GM23248 (cell line): ENCODE data around the gene NQO2. TPM values are rescaled to one million over a fixed set of nuclear protein-coding genes. Genes with fewer than 3 reads are reported as not detected.
"Not testable (repeated sequence)": the region's sequence is repeated elsewhere in the genome, so short reads cannot be mapped to it uniquely, and the experiment has no call there.

Experiments
- DNase-seq: peaks from one replicate; pipeline ENCODE4 v3.0.0-alpha.2; 2015
- H2AFZ ChIP-seq: fragments of 200-600 bp; sonication (generic); 2 replicates; pipeline ENCODE4 v1.6.1; 2016; ENCODE audit warnings: antibody characterized with exemption
- H3F3A ChIP-seq: fragments of 200-600 bp; sonication (generic); 2 replicates; pipeline ENCODE4 v1.6.1; 2016; ENCODE audit warnings: mild to moderate bottlenecking, antibody characterized with exemption, mixed run types; ENCODE audit not compliant: insufficient read depth
- H3K27ac ChIP-seq: fragments of 200-600 bp; sonication (generic); 2 replicates; pipeline ENCODE4 v1.5.1; 2016; ENCODE audit warnings: mild to moderate bottlenecking
- H3K27me3 ChIP-seq: fragments of 200-600 bp; sonication (generic); replicated peaks from 2 replicates; pipeline ENCODE4 v1.6.1; 2016; ENCODE audit warnings: mild to moderate bottlenecking; ENCODE audit not compliant: insufficient read depth
- H3K36me3 ChIP-seq: fragments of 200-600 bp; sonication (generic); 2 replicates; pipeline ENCODE4 v1.6.1; 2016; ENCODE audit warnings: low read depth, mild to moderate bottlenecking
- H3K4me1 ChIP-seq: fragments of 200-600 bp; sonication (generic); 2 replicates; pipeline ENCODE4 v1.6.1; 2016; ENCODE audit warnings: mild to moderate bottlenecking; ENCODE audit not compliant: insufficient read depth
- H3K4me2 ChIP-seq: fragments of 200-600 bp; sonication (generic); one replicate; pipeline ENCODE4 v1.6.1; 2016; ENCODE audit warnings: mild to moderate bottlenecking; ENCODE audit not compliant: unreplicated experiment
- H3K4me3 ChIP-seq: fragments of 200-600 bp; sonication (generic); 2 replicates; pipeline ENCODE4 v1.5.1; 2016; ENCODE audit warnings: mild to moderate bottlenecking
- H3K79me2 ChIP-seq: fragments of 200-600 bp; sonication (generic); 2 replicates; pipeline ENCODE4 v1.6.1; 2016; ENCODE audit warnings: mild to moderate bottlenecking; ENCODE audit not compliant: insufficient read depth
- H3K9ac ChIP-seq: fragments of 200-600 bp; sonication (generic); 2 replicates; pipeline ENCODE4 v1.6.1; 2016; ENCODE audit warnings: mild to moderate bottlenecking
- H3K9me2 ChIP-seq: fragments of 200-600 bp; sonication (generic); 2 replicates; pipeline ENCODE4 v1.6.1; 2016; ENCODE audit warnings: mixed run types, mild to moderate bottlenecking, moderate library complexity; ENCODE audit not compliant: insufficient read depth
- H3K9me3 ChIP-seq: fragments of 200-600 bp; sonication (generic); one replicate; pipeline ENCODE4 v1.6.1; 2017; ENCODE audit warnings: low read depth
- H4K20me1 ChIP-seq: fragments of 200-600 bp; sonication (generic); 2 replicates; pipeline ENCODE4 v1.6.0; 2016; ENCODE audit not compliant: insufficient read depth
- EZH2 ChIP-seq: fragments of 200-600 bp; sonication (generic); IDR thresholded peaks from 2 replicates; pipeline ENCODE4 v1.6.1; 2018; ENCODE audit warnings: antibody characterized with exemption, mild to moderate bottlenecking; ENCODE audit not compliant: insufficient read depth, poor library complexity, severe bottlenecking
- EZH2phosphoT487 ChIP-seq: fragments of 200-600 bp; sonication (generic); IDR thresholded peaks from 2 replicates; pipeline ENCODE4 v1.6.1; 2018; ENCODE audit warnings: antibody characterized with exemption, moderate library complexity, mild to moderate bottlenecking, low read depth; ENCODE audit not compliant: insufficient read depth
- WGBS, 2 experiments: methylation state at CpG; one replicate each; pipeline ENCODE4 v1.1.6; 2015 to 2017; ENCODE audit warnings: low lambda C conversion rate in 2 of 2, low coverage in 1 of 2; ENCODE audit errors: missing lambda C conversion rate in 2 of 2; 5-methylcytosine and 5-hydroxymethylcytosine counted together
- in situ Hi-C: fragments of 300-500 bp; cut with MboI; formaldehyde crosslinking; loops from 2 replicates; pipeline ENCODE4 v1.15.0; 2020
- polyA plus RNA-seq: library from polyadenylated mRNA; unstranded; fragments of >200 nt; fragmentation: Nextera tagmentation; extraction: Ambion mirVana; gene quantifications from 2 replicates; pipeline ENCODE4 v1.2.1, GENCODE V29; 2016
- total RNA-seq: library from RNA; depleted of rRNA; stranded (reverse); fragments of >200 nt; shearing (Covaris generic); gene quantifications from 2 replicates; pipeline ENCODE4 v1.2.3, GENCODE V29; 2014

The NQO2 gene
- total and polyA plus RNA-seq, 2 experiments from 2014 or later = 29.6 to 61.0 TPM

- no peaks in the 10 kb centered on the region for H3K9me3 ChIP-seq
- no peak overlapping the region for H3K27ac ChIP-seq
- no peak overlapping the region for H2AFZ ChIP-seq
- 95 to 98% methylated on average over 9 of the region's 9 CpGs for WGBS, 2 experiments
- H3K36me3 ChIP-seq = peaks cover 10% of the 10 kb centered on the region; the same call in 1 of the 2 replicates
- H3K79me2 ChIP-seq = peaks cover 9% of the 10 kb centered on the region
- no peaks in the 10 kb centered on the region for H3K27me3 ChIP-seq
- TF ChIP-seq EZH2 (no peak), EZH2phosphoT487 (no peak)
- in situ Hi-C loops = no loop called here
- H3K4me1 ChIP-seq = peaks cover 20% of the 10 kb centered on the region
- DNase-seq = no peak
- no peak overlapping the region for H3K9ac ChIP-seq
- no peak overlapping the region for H3K4me3 ChIP-seq
- H3K4me2 ChIP-seq = no peak overlapping the region
- no peaks in the 10 kb centered on the region for H3K9me2 ChIP-seq
- H3F3A ChIP-seq = 0 out of 2 replicates have a peak, but pooled peaks cover 8% of the 10 kb centered on the region
- H4K20me1 ChIP-seq = no peaks in the 10 kb centered on the region
Observed at GRCh38 chr6:3005077-3005476, 5.4 kb downstream of the NQO2 start.

GRCh38 chr6:3005874-3006273 is 6.2 kb downstream of the NQO2 start:
- Histone ChIP-seq H3F3A (0 out of 2 replicates have a peak, but pooled peaks cover 7% of the 10 kb centered on the region), H3K27me3 (no peaks in the 10 kb centered on the region), H3K79me2 (peaks cover 2% of the 10 kb centered on the region; the same call in 1 of the 2 replicates), H3K4me2 (no peak overlapping the region), H3K9me3 (no peaks in the 10 kb centered on the region), H3K9ac (no peak overlapping the region), H3K9me2 (no peaks in the 10 kb centered on the region), H3K27ac (no peak overlapping the region), H3K36me3 (peaks cover 18% of the 10 kb centered on the region), H2AFZ (no peak overlapping the region), H4K20me1 (no peaks in the 10 kb centered on the region), H3K4me1 (peaks cover 12% of the 10 kb centered on the region), H3K4me3 (no peak overlapping the region)
- DNase-seq = no peak
- TF ChIP-seq EZH2phosphoT487 (no peak), EZH2 (no peak)
- in situ Hi-C loops = no loop called here
- WGBS, 2 experiments = 99% methylated on average over 9 of the region's 9 CpGs

GRCh38 chr6:3006476-3006875 is 6.8 kb downstream of the NQO2 start:
- Histone ChIP-seq H3K4me3 (no peak overlapping the region), H3K9me3 (no peaks in the 10 kb centered on the region), H3K4me2 (no peak overlapping the region), H4K20me1 (no peaks in the 10 kb centered on the region), H3K9ac (no peak overlapping the region), H2AFZ (no peak overlapping the region), H3F3A (0 out of 2 replicates have a peak, but pooled peaks cover 1% of the 10 kb centered on the region), H3K9me2 (no peaks in the 10 kb centered on the region), H3K79me2 (no peaks in the 10 kb centered on the region), H3K4me1 (peaks cover 6% of the 10 kb centered on the region), H3K27me3 (no peaks in the 10 kb centered on the region), H3K27ac (no peak overlapping the region), H3K36me3 (peaks cover 24% of the 10 kb centered on the region)
- WGBS, 2 experiments = 87 to 91% methylated on average over 5 of the region's 5 CpGs
- no peak for DNase-seq
- in situ Hi-C loops = no loop called here
- TF ChIP-seq EZH2 (no peak), EZH2phosphoT487 (no peak)

GRCh38 chr6:3007571-3007970 is 7.9 kb downstream of the NQO2 start:
- H3F3A ChIP-seq = no peaks in the 10 kb centered on the region
- H3K9ac ChIP-seq = no peak overlapping the region
- peaks cover 35% of the 10 kb centered on the region for H3K36me3 ChIP-seq
- no peaks in the 10 kb centered on the region for H3K9me2 ChIP-seq
- H3K4me2 ChIP-seq = no peak overlapping the region
- H3K4me1 ChIP-seq = no peaks in the 10 kb centered on the region
- TF ChIP-seq EZH2 = no peak
- TF ChIP-seq EZH2phosphoT487 = no peak
- H3K4me3 ChIP-seq = no peak overlapping the region
- WGBS, 2 experiments = 95 to 98% methylated on average over 3 of the region's 3 CpGs
- in situ Hi-C loops = no loop called here
- H4K20me1 ChIP-seq = no peaks in the 10 kb centered on the region
- no peaks in the 10 kb centered on the region for H3K27me3 ChIP-seq
- no peaks in the 10 kb centered on the region for H3K79me2 ChIP-seq
- H2AFZ ChIP-seq = no peak overlapping the region
- H3K9me3 ChIP-seq = no peaks in the 10 kb centered on the region
- DNase-seq = no peak
- no peak overlapping the region for H3K27ac ChIP-seq

GRCh38 chr6:3008712-3009265 is 9.1 kb downstream of the NQO2 start:
- H3K4me1 ChIP-seq, H3K9ac ChIP-seq, DNase-seq, H3F3A ChIP-seq, H3K9me2 ChIP-seq, H3K9me3 ChIP-seq, H3K27ac ChIP-seq, H3K4me3 ChIP-seq, in situ Hi-C loops, H3K27me3 ChIP-seq, H3K4me2 ChIP-seq, H4K20me1 ChIP-seq, H2AFZ ChIP-seq, H3K79me2 ChIP-seq: not testable (repeated sequence)
- WGBS, 2 experiments = 97 to 98% methylated on average over 17 of the region's 17 CpGs
- H3K36me3 ChIP-seq = peaks cover 37% of the 10 kb centered on the region
